HepG2 (cell line): Measurements from ENCODE around the gene MDP1. TPM values are rescaled to one million over a fixed set of nuclear protein-coding genes. Genes with fewer than 3 reads are reported as not detected.
A peak's percentile ranks its signal among the peaks of the same experiment; 100 is the strongest.

ENCODE experiments used
- ATF7 ChIP-seq, 2 experiments: fragments of 450-650 bp in 1 of 2; sonication (generic) in 1 of 2; formaldehyde crosslinking in 1 of 2; IDR thresholded peaks; 2 replicates each; pipeline versions ENCODE4 v1.4.0 to v1.6.1; 2016 to 2020; ENCODE audit warnings: antibody characterized with exemption in 1 of 2, mild to moderate bottlenecking in 1 of 2, missing genetic modification reagents in 1 of 2
- BRD4 ChIP-seq: sonication (generic); formaldehyde crosslinking; IDR thresholded peaks from 2 replicates; pipeline ENCODE4 v1.4.0; 2020; ENCODE audit warnings: missing genetic modification reagents
- CHCHD3 ChIP-seq: sonication (generic); formaldehyde crosslinking; IDR thresholded peaks from 2 replicates; pipeline ENCODE4 v1.8.0; 2022; ENCODE audit warnings: mild to moderate bottlenecking, missing genetic modification reagents, moderate library complexity
- HNRNPUL1 ChIP-seq: fragments of 200-400 bp; formaldehyde crosslinking; IDR thresholded peaks from 2 replicates; pipeline ENCODE4 v1.6.1; 2017; ENCODE audit warnings: low read depth, mild to moderate bottlenecking, low read length, moderate library complexity
- HOXA9 ChIP-seq: sonication (generic); formaldehyde crosslinking; IDR thresholded peaks from 2 replicates; pipeline ENCODE4 v1.8.1; 2022; ENCODE audit warnings: missing genetic modification reagents, mild to moderate bottlenecking, moderate library complexity, borderline replicate concordance
- JUN ChIP-seq: sonication (generic); formaldehyde crosslinking; IDR thresholded peaks from 2 replicates; pipeline ENCODE4 v1.4.0; 2020; ENCODE audit warnings: mild to moderate bottlenecking, missing genetic modification reagents
- MTF1 ChIP-seq: sonication (generic); formaldehyde crosslinking; IDR thresholded peaks from 2 replicates; pipeline ENCODE4 v1.5.0; 2020; ENCODE audit warnings: missing genetic modification reagents
- NR2F1 ChIP-seq, 2 experiments: fragments of 450-650 bp in 1 of 2; formaldehyde crosslinking in 1 of 2; IDR thresholded peaks; 2 replicates each; pipeline versions ENCODE4 v1.5.0 to v1.6.1; 2016 to 2020; ENCODE audit warnings: mild to moderate bottlenecking in 1 of 2, missing compliant biosample characterization in 1 of 2, missing genetic modification reagents in 1 of 2, moderate library complexity in 1 of 2
- PHF20 ChIP-seq: sonication (generic); formaldehyde crosslinking; IDR thresholded peaks from 2 replicates; pipeline ENCODE4 v1.5.0; 2020; ENCODE audit warnings: mild to moderate bottlenecking, missing genetic modification reagents
- POLR2AphosphoS5 ChIP-seq: IDR thresholded peaks from 2 replicates; pipeline ENCODE4 v1.6.1; 2012; ENCODE audit warnings: low read depth, low read length
- RBFOX2 ChIP-seq: fragments of 200-400 bp; formaldehyde crosslinking; IDR thresholded peaks from 2 replicates; pipeline ENCODE4 v1.6.1; 2017; ENCODE audit warnings: low read depth, mild to moderate bottlenecking, low read length
- THAP8 ChIP-seq: sonication (generic); formaldehyde crosslinking; IDR thresholded peaks from 2 replicates; pipeline ENCODE4 v1.5.1; 2020; ENCODE audit warnings: missing genetic modification reagents, mild to moderate bottlenecking, borderline replicate concordance
- ZGPAT ChIP-seq: IDR thresholded peaks from 2 replicates; pipeline ENCODE4 v1.6.1; 2016; ENCODE audit warnings: mild to moderate bottlenecking
- ZNF207 ChIP-seq: fragments of 450-650 bp; IDR thresholded peaks from 2 replicates; pipeline ENCODE4 v1.6.1; 2016; ENCODE audit warnings: antibody characterized with exemption, borderline replicate concordance
- ZNF225 ChIP-seq: sonication (generic); formaldehyde crosslinking; IDR thresholded peaks from 2 replicates; pipeline ENCODE4 v1.4.0; 2020; ENCODE audit warnings: mild to moderate bottlenecking, missing genetic modification reagents
- ZNF232 ChIP-seq: sonication (generic); formaldehyde crosslinking; IDR thresholded peaks from 2 replicates; pipeline ENCODE4 v1.4.0; 2020; ENCODE audit warnings: missing genetic modification reagents, borderline replicate concordance
- ZNF251 ChIP-seq: sonication (generic); formaldehyde crosslinking; IDR thresholded peaks from 2 replicates; pipeline ENCODE4 v1.9.0; 2021; ENCODE audit warnings: mild to moderate bottlenecking, missing genetic modification reagents
- ZNF333 ChIP-seq: sonication (generic); formaldehyde crosslinking; IDR thresholded peaks from 2 replicates; pipeline ENCODE4 v1.4.0; 2020; ENCODE audit warnings: mild to moderate bottlenecking, missing genetic modification reagents, borderline replicate concordance
- ZNF598 ChIP-seq: sonication (generic); formaldehyde crosslinking; IDR thresholded peaks from 2 replicates; pipeline ENCODE4 v1.5.1; 2020; ENCODE audit warnings: mild to moderate bottlenecking, missing genetic modification reagents, borderline replicate concordance
- ZNF782 ChIP-seq: sonication (generic); formaldehyde crosslinking; IDR thresholded peaks from 2 replicates; pipeline ENCODE4 v1.4.0; 2020; ENCODE audit warnings: missing genetic modification reagents, mild to moderate bottlenecking, borderline replicate concordance
- polyA plus RNA-seq, 8 experiments: library from polyadenylated mRNA; depleted of rRNA in 3 of 8; stranded (reverse) in 7 of 8; unstranded in 1 of 8; fragments of >200 nt; fragmentation: Illumina TruSeq in 4 of 8; extraction: Trizol in 4 of 8; gene quantifications; 2 replicates each; pipeline versions ENCODE4 v1.2.1 to v1.2.3, GENCODE V29; 2011 to 2016; ENCODE audit warnings: low read depth in 4 of 8, missing spikeins in 1 of 8, mixed read lengths in 1 of 8; ENCODE audit not compliant: insufficient read depth in 1 of 8
- total RNA-seq, 5 experiments: library from RNA; depleted of rRNA; stranded (reverse); fragments of >200 nt; fragmentation: Illumina TruSeq; extraction: Trizol; gene quantifications; 2 replicates each; pipeline ENCODE4 v1.2.3, GENCODE V29; 2016; ENCODE audit warnings: low read depth in 1 of 5
- TF ChIP-seq, protein P1 (sequence below): sonication (generic); formaldehyde crosslinking; IDR thresholded peaks from 2 replicates; pipeline ENCODE4 v1.5.0; 2020; ENCODE audit warnings: missing genetic modification reagents, mild to moderate bottlenecking, borderline replicate concordance
- TF ChIP-seq, protein P2 (sequence below): sonication (generic); formaldehyde crosslinking; IDR thresholded peaks from 2 replicates; pipeline ENCODE4 v1.4.0; 2020; ENCODE audit warnings: mild to moderate bottlenecking, missing genetic modification reagents

The MDP1 gene
- total and polyA plus RNA-seq, 2 of the 13 experiments (the other 11 are each of a cell fraction or from before 2014, with no cell fraction given): 44.1 to 48.7 TPM

GRCh38 chr14:24181371-24182077 lies 34.3 kb downstream of the MDP1 start (continued):
- TF ChIP-seq, protein P1, sequence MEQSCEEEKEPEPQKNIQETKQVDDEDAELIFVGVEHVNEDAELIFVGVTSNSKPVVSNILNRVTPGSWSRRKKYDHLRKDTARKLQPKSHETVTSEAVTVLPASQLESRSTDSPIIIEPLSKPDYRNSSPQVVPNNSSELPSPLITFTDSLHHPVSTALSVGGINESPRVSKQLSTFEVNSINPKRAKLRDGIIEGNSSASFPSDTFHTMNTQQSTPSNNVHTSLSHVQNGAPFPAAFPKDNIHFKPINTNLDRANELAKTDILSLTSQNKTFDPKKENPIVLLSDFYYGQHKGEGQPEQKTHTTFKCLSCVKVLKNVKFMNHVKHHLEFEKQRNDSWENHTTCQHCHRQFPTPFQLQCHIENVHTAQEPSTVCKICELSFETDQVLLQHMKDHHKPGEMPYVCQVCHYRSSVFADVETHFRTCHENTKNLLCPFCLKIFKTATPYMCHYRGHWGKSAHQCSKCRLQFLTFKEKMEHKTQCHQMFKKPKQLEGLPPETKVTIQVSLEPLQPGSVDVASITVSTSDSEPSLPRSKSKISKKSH (CRISPR knock-in tag): peak; percentile 51; the same call in 1 of the 2 replicates
- TF ChIP-seq ATF7 (IDR thresholded peaks at IDR 0.05) (no peak), ATF7 (CRISPR knock-in tag; IDR thresholded peaks at IDR 0.05) (0 out of 2 replicates have a peak, but pooled peaks have one; percentile 32), ZNF225 (CRISPR knock-in tag) (no peak), JUN (CRISPR knock-in tag) (no peak), BRD4 (no peak), ZNF232 (CRISPR knock-in tag) (no peak), ZNF251 (no peak), MTF1 (CRISPR knock-in tag) (no peak), POLR2AphosphoS5 (no peak), CHCHD3 (no peak), ZNF333 (CRISPR knock-in tag) (0 out of 2 replicates have a peak, but pooled peaks have one; percentile 7), THAP8 (CRISPR knock-in tag) (no peak), RBFOX2 (peak; percentile 59), ZNF207 (no peak), ZNF598 (CRISPR knock-in tag) (no peak), NR2F1 (CRISPR knock-in tag; IDR thresholded peaks at IDR 0.05) (no peak), ZNF782 (CRISPR knock-in tag) (0 out of 2 replicates have a peak, but pooled peaks have one; percentile 56), HNRNPUL1 (no peak), ZGPAT (CRISPR knock-in tag) (no peak), HOXA9 (CRISPR knock-in tag) (no peak), PHF20 (no peak)
- TF ChIP-seq, protein P2, sequence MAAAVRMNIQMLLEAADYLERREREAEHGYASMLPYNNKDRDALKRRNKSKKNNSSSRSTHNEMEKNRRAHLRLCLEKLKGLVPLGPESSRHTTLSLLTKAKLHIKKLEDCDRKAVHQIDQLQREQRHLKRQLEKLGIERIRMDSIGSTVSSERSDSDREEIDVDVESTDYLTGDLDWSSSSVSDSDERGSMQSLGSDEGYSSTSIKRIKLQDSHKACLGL (CRISPR knock-in tag): 0 out of 2 replicates have a peak, but pooled peaks have one; percentile 20
